ENCODE data around the gene LCOR. TPM values are rescaled to one million over a fixed set of nuclear protein-coding genes. Genes with fewer than 3 reads are reported as not detected.
A peak's percentile ranks its signal among the peaks of the same experiment; 100 is the strongest.

The LCOR gene
- total RNA-seq, 4 donors from 2014 or later: 47.2 to 86.4 (median 60.0) TPM

DNA sequence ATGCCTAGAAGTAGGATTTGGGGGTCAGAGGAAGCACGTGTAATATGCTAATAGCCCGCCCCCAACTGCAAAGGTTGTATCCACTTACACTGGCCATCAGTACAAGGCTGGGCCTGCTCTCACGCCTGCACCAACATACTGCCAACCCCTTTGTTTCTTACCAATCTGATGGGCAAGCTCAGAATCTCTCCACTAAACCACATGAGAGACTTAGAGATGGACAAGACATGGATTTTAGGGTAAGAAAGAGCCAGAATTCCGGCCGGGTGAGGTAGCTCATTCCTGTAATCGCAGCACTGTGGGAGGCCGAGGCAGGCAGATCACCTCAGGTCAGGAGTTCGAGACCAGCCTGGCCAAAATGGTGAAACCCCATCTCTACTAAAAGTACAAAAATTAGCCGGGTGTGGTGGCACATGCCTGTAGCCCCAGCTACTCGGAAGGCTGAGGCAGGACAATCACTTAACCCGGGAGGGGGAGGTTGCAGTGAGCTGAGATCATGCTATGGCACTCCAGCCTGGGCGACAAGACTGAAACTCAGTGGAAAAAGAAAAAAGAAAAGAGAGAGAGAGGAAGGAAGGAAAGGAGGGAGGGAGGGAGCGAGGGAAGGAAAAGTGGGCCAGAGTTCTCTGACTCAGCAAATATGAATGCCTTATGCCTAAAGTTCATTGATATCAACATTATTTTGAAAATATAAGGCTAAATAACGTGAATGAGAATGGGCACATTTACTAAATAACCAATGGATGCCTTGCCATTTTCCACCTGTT is 191.5 kb downstream of the LCOR start:
- Histone ChIP-seq H3K27me3 (no peaks in the 10 kb centered on the region), H3K4me3 (no peak overlapping the region), H3K4me1 (peaks cover 13 to 19% (median 16%) of the 10 kb centered on the region in 4 donors), H3K27ac (peak overlapping the region in 2 of 4 donors; percentile 20 to 21), H3K36me3 (no peaks in the 10 kb centered on the region), H3K9me3 (no peaks in the 10 kb centered on the region)
- TF ChIP-seq, protein P1, sequence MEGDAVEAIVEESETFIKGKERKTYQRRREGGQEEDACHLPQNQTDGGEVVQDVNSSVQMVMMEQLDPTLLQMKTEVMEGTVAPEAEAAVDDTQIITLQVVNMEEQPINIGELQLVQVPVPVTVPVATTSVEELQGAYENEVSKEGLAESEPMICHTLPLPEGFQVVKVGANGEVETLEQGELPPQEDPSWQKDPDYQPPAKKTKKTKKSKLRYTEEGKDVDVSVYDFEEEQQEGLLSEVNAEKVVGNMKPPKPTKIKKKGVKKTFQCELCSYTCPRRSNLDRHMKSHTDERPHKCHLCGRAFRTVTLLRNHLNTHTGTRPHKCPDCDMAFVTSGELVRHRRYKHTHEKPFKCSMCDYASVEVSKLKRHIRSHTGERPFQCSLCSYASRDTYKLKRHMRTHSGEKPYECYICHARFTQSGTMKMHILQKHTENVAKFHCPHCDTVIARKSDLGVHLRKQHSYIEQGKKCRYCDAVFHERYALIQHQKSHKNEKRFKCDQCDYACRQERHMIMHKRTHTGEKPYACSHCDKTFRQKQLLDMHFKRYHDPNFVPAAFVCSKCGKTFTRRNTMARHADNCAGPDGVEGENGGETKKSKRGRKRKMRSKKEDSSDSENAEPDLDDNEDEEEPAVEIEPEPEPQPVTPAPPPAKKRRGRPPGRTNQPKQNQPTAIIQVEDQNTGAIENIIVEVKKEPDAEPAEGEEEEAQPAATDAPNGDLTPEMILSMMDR (IDR thresholded peaks at IDR 0.05): no peak
- TF ChIP-seq POLR2AphosphoS5 (IDR thresholded peaks at IDR 0.05) (no peak), POLR2A (IDR thresholded peaks at IDR 0.05) (no peak)
- DNase-seq: no peak
- WGBS, 2 donors (ENCODE audit: low coverage in 1 of 2): 61 to 79% methylated on average over 4 to 14 of the region's 14 CpGs
- in situ Hi-C loops (cut with MboI; ENCODE audit: low pct_ligation_motif_present in 1 of 4, low pct_unique_long_range_greater_than_20kb in 1 of 4, low sequenced_read_pairs in 3 of 4): loop anchor here in 1 of 4 donors (25.0 kb wide), 1 partner anchor 386 kb away; no protein-coding TSS in a partner anchor
- intact Hi-C loops (cut with DNase I; ENCODE audit: low total_unique reads): no loop called here

DNA sequence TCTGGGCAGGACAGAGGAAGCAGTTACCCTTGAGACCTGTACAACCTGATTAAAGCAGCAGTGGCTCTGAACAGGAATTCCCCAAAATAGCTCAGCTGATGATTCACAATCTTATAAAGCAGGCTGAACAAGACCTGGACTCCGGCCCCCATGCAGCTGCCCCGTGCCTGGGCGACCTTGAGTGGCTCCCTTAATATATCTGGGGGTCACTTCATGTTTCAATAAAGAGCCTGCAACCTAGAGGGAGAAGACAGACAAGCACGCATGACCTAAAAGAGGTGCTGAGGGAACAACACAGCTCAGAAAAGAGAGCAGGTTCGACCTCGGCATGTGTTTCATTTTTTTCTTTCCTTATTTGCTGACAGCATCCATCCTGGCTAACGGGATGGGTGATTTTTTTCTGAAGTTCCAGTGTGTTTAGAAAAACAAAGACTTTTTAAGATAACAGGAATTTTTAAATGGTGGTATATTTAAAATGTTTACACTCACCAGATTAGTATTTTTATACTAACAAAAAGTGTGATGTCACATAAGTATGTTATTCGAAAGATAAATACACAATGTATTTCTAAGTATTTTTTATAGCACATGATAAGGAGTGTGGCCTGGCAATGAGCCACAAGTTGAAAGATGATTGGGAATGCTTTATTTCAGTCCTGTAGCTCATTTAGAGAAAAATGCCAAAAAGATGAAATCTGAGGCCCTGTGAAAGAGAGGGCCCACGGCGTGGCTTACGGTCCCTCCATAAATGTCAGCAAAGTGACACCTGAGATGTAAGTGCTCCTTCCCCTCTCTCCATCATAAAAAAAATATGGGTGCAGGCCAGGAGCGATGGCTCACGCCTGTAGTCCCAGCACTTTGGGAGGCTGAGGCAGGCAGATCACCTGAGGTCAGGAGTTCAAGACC is 192.3 kb downstream of the LCOR start:
- H3K9me3 ChIP-seq: no peaks in the 10 kb centered on the region
- TF ChIP-seq POLR2A (IDR thresholded peaks at IDR 0.05) (no peak), EP300 (IDR thresholded peaks at IDR 0.05; ENCODE audit: low read depth) (no peak), POLR2AphosphoS5 (IDR thresholded peaks at IDR 0.05) (no peak)
- TF ChIP-seq, protein P1 (IDR thresholded peaks at IDR 0.05): no peak
- intact Hi-C loops (cut with DNase I; ENCODE audit: low total_unique reads): no loop called here
- H3K36me3 ChIP-seq: no peaks in the 10 kb centered on the region
- H3K4me3 ChIP-seq: no peak overlapping the region
- 36 to 44% methylated on average over 9 to 13 of the region's 13 CpGs for WGBS, 2 donors (ENCODE audit: low coverage in 1 of 2)
- no peaks in the 10 kb centered on the region for H3K27me3 ChIP-seq
- no peak for DNase-seq
- H3K4me1 ChIP-seq: peaks cover 13 to 19% (median 16%) of the 10 kb centered on the region in 4 donors
- H3K27ac ChIP-seq: peak overlapping the region in 2 of 4 donors; percentile 20 to 21
- in situ Hi-C loops (cut with MboI; ENCODE audit: low pct_ligation_motif_present in 1 of 4, low pct_unique_long_range_greater_than_20kb in 1 of 4, low sequenced_read_pairs in 3 of 4): loop anchor here in 3 of 4 donors (25.0 kb wide), 3 partner anchors 262 to 612 kb away; no protein-coding TSS in a partner anchor

DNA sequence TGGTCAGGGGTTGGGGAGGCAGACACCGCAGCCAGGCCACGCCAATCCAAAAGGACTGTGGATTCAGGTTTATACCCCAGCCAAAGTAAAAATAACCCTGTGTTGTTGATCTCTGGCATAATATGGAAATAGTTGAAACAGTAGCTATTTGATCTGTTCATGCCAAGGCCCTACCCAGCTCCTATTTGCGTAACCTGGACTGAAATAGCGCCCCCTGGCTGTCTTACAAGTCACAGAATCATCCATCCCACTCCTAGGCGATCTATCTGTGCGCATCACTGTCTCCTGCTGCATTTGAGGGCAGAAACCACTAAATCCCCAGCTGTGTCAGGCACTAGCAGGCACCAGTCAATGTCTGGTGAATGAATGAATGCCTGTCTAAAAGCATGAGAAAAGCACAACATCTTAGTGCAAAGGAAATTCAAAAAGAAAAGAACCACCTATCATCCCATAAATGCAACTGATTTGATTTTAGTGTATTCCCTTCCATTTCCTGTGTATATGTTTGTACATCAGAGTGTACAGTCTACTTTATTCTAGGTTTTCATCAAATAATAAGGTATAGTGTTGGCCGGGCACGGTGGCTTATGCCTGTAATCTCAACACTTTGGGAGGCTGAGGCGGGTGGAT is 193.6 kb downstream of the LCOR start:
- Histone ChIP-seq H3K4me3 (no peak overlapping the region), H3K4me1 (peaks cover 5 to 12% (median 10%) of the 10 kb centered on the region in 4 donors), H3K27me3 (no peaks in the 10 kb centered on the region), H3K36me3 (no peaks in the 10 kb centered on the region), H3K9me3 (no peaks in the 10 kb centered on the region), H3K27ac (no peak overlapping the region)
- DNase-seq: peak; percentile 69
- intact Hi-C loops (cut with DNase I; ENCODE audit: low total_unique reads) (no loop called here), in situ Hi-C loops (cut with MboI; ENCODE audit: low pct_ligation_motif_present in 1 of 4, low pct_unique_long_range_greater_than_20kb in 1 of 4, low sequenced_read_pairs in 3 of 4) (loop anchor here in 2 of 4 donors (25.0 kb wide), 2 partner anchors 263 to 613 kb away; no protein-coding TSS in a partner anchor)
- WGBS, 2 donors (ENCODE audit: low coverage in 1 of 2): 61 to 80% methylated on average over 3 to 9 of the region's 9 CpGs
- TF ChIP-seq POLR2AphosphoS5 (IDR thresholded peaks at IDR 0.05): no peak
- TF ChIP-seq, protein P1 (IDR thresholded peaks at IDR 0.05): peak; percentile 62 to 75 (median 73)
- no peak for TF ChIP-seq POLR2A (IDR thresholded peaks at IDR 0.05)
